GM19468 (cell line): ENCODE data around the gene ITGAD.

Source experiments
- ATAC-seq: cut with Tn5 transposase; IDR thresholded peaks from one replicate; pipeline ENCODE4 v1.9.1; 2021; ENCODE audit warnings: mild to moderate bottlenecking, moderate library complexity, moderate number of reproducible peaks; ENCODE audit not compliant: unreplicated experiment; ENCODE audit errors: extremely low read depth

ITGAD gene

DNA sequence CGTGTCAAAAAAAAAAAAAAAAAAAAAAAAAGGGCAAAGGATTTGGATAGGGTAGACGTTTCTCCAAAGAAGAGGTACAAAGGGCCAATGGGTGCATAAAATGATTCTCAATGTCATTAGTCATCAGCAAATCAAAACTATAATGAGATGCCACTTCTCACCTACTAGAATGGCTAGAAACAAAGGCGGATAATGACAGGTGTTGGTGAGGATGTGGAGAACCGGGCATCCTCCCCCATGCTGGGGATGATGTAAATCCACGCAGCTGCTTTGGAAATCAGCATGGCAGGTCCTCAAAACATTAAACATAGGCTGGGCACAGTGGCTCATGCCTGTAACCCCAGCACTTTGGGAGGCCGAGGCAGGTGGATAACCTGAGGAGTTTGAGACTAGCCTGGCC is 28.7 kb upstream of the ITGAD start:
- no peak for ATAC-seq

DNA sequence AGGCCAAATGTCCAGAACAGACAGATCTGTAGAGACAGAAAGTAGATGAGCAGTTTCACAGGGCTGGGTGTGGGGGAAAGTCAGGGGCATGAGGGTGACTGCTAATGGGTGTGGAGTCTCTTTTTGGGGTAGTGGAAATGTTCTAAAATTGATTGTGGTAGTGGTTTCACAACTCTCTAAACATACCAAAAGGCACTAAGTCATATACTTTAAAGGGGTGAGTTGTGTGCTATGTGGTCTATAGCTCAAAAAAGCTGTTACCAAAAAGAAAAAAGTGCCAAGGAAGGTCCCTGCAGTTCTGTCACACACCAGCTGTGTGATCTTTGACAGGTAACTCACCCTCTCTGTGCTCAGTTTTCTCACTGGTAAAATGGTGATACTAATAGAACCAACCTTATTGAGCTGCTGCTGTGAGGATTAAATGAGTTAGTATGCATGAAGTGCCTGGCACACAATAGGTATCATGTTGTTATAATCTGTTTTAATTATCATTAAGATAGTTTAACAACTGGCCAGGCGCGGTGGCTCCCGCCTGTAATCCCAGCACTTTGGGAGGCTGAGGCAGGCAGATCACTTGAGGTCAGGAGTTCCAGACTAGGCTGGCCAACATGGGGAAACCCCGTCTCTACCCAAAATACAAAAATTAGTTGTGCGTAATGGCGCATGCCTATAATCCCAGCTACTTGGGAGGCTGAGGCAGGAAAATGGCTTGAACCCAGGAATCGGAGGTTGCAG is 27.8 kb upstream of the ITGAD start:
- peak; percentile 64 for ATAC-seq

GRCh38 chr16:31367853-31368252 is 25.3 kb upstream of the ITGAD start:
- ATAC-seq: no peak

GRCh38 chr16:31371008-31371407 is 22.1 kb upstream of the ITGAD start:
- ATAC-seq: no peak

GRCh38 chr16:31371619-31372484 is 21.3 kb upstream of the ITGAD start:
- ATAC-seq: no peak

GRCh38 chr16:31373235-31373634 is 19.9 kb upstream of the ITGAD start:
- ATAC-seq: no peak

GRCh38 chr16:31375231-31375630 is 17.9 kb upstream of the ITGAD start:
- no peak for ATAC-seq

DNA sequence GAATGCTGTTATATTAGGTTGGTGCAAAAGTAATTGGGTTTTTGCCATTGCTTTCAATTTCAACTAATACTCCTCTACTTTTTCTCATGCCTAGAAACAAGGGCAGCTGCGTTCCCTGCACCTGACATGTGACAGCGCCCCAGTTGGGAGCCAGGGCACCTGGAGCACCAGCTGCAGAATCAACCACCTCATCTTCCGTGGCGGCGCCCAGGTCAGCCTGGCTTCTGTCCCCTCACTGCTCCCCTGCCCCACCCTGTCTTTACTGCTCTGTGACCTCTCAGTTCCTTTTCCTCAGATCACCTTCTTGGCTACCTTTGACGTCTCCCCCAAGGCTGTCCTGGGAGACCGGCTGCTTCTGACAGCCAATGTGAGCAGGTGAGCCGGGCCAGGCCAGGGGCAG is 16.4 kb upstream of the ITGAD start:
- ATAC-seq: no peak

- ATAC-seq: no peak
These were observed 15.8 kb upstream of the ITGAD start for GRCh38 chr16:31377210-31377903.

GRCh38 chr16:31380201-31380600 is 12.9 kb upstream of the ITGAD start:
- no peak for ATAC-seq

DNA sequence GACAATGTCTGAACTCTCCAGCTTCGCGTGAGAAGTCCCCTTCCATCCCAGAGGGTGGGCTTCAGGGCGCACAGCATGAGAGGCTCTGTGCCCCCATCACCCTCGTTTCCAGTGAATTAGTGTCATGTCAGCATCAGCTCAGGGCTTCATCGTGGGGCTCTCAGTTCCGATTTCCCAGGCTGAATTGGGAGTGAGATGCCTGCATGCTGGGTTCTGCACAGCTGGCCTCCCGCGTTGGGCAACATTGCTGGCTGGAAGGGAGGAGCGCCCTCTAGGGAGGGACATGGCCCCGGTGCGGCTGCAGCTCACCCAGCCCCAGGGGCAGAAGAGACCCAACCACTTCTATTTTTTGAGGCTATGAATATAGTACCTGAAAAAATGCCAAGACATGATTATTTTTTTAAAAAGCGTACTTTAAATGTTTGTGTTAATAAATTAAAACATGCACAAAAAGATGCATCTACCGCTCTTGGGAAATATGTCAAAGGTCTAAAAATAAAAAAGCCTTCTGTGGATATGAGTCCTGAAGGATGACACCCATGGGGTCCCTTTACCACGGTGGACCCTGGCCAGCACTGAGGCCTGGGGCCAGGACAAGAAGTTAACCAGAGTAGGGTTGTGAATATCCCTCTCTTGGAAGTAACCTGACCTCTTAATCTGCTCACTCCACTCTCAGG is 10.5 kb upstream of the ITGAD start:
- no peak for ATAC-seq

GRCh38 chr16:31385680-31386079 is 7.5 kb upstream of the ITGAD start:
- ATAC-seq: no peak

GRCh38 chr16:31386157-31386984 is 6.8 kb upstream of the ITGAD start:
- ATAC-seq: no peak

DNA sequence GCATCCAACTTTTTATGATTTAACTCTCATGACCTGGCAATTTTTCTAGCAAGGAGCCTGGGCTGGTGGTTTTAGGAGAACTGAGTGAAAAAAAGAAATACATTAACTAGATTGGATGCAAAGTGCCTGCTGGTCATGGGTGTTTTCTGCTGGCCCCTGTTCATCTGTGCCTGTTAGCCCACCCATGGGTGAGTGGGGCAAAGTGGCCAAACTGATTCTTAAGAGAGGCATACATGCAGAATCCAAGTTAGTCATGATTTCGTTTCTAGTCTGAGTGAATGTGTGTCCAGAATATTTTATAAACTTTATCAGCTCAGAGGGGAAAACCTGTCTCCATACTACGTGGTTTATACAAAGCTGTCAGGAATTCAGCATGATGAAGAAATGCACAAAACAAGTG is 4.6 kb upstream of the ITGAD start:
- no peak for ATAC-seq

DNA sequence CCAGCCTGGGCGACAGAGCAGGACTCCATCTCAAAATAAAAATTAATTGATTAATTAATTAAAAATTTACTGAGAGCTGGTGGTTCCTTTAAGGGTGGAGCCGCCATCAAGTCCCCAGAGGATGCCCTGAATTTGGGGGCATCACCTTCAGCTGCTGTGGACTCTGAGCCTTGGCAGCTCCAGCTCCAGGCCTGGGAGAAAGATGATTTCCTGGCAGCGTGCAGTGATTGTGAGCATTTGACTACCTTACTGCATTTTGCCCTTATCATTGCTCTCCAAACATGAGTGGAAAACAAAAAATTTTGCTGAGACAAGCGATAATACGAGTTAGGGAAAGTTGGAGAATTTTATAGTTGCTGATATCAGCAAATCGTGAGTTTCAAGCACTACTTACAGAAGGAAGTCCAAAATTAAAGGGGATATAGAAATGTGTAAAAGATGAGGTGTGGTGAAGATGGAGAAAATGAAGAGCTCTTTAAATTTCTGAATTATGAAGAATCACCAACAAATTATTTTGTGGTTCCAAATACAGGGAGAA is 2.6 kb upstream of the ITGAD start:
- no peak for ATAC-seq

- ATAC-seq: no peak
These were observed 2.5 kb downstream of the ITGAD start for GRCh38 chr16:31395647-31396046.

- ATAC-seq: no peak
These were observed 4.0 kb downstream of the ITGAD start for GRCh38 chr16:31397096-31397660.

- no peak for ATAC-seq
These were observed 4.6 kb downstream of the ITGAD start for GRCh38 chr16:31397701-31398100.

GRCh38 chr16:31400191-31400590 is 7.1 kb downstream of the ITGAD start:
- no peak for ATAC-seq
